B cell (primary cell): ENCODE data around the gene CD274. TPM values are rescaled to one million over a fixed set of nuclear protein-coding genes. Genes with fewer than 3 reads are reported as not detected.

ENCODE experiments used
- ATAC-seq: fragments of 200-7000 bp; cut with Tn5 transposase; one replicate; pipeline ENCODE4 v1.10.0; 2021; ENCODE audit warnings: low read depth, mild to moderate bottlenecking, moderate number of reproducible peaks, moderate library complexity
- CTCF ChIA-PET: fragments of 350-600 bp; sonication (Branson Sonifier 250); formaldehyde crosslinking; loops from one replicate; lab custom pipeline; 2021; ENCODE audit warnings: antibody characterized with exemption, inconsistent platforms; lab: Charles Lee
- POLR2A ChIA-PET: fragments of 350-600 bp; sonication (Branson Sonifier 250); formaldehyde crosslinking; loops from one replicate; lab custom pipeline; 2021; ENCODE audit warnings: antibody characterized with exemption; lab: Charles Lee
- DNase-seq: peaks from one replicate; pipeline ENCODE4 v3.0.0; 2013
- H2AFZ ChIP-seq: 2 replicates; pipeline ENCODE4 v1.6.1; 2012; ENCODE audit warnings: mild to moderate bottlenecking, low read depth, low read length; ENCODE audit not compliant: insufficient read depth, poor library complexity, severe bottlenecking
- H3K27ac ChIP-seq, 2 donors: 1 replicate in 1 of 2; 2 replicates in 1 of 2; pipeline ENCODE4 v1.5.1; 2012 to 2013; ENCODE audit warnings: low read length in 2 of 2, mild to moderate bottlenecking in 2 of 2, moderate library complexity in 1 of 2
- H3K27me3 ChIP-seq, 4 experiments: fragments of 200-600 bp in 1 of 4; sonication (generic) in 1 of 4; replicated peaks in 1 of 4; 1 replicate in 2 of 4; 2 replicates in 2 of 4; pipeline versions ENCODE4 v1.6.1 to v1.7.0; 2013 to 2016; ENCODE audit warnings: low read length in 3 of 4, mild to moderate bottlenecking in 2 of 4, mixed read lengths in 1 of 4, moderate library complexity in 1 of 4; ENCODE audit not compliant: insufficient read depth in 4 of 4, control insufficient read depth in 3 of 4; ENCODE audit errors: control extremely low read depth in 1 of 4
- H3K36me3 ChIP-seq, 2 experiments: replicated peaks in 1 of 2; 1 replicate in 1 of 2; 2 replicates in 1 of 2; pipeline versions ENCODE4 v1.6.1 to v1.7.1; 2013; ENCODE audit warnings: low read length in 1 of 2; ENCODE audit not compliant: insufficient read depth in 2 of 2, control insufficient read depth in 1 of 2; ENCODE audit errors: control extremely low read depth in 1 of 2, extremely low read depth in 1 of 2
- H3K4me1 ChIP-seq, 2 donors: fragments of 200-600 bp in 1 of 2; sonication (generic) in 1 of 2; 1 replicate in 1 of 2; 2 replicates in 1 of 2; pipeline versions ENCODE4 v1.5.1 to v1.6.1; 2013 to 2017; ENCODE audit warnings: low read length in 2 of 2; ENCODE audit not compliant: control insufficient read depth in 2 of 2, insufficient read depth in 2 of 2
- H3K4me2 ChIP-seq: replicated peaks from 2 replicates; pipeline ENCODE3; 2012; ENCODE audit warnings: mild to moderate bottlenecking, low read depth, low read length; ENCODE audit not compliant: poor library complexity, severe bottlenecking
- H3K4me3 ChIP-seq, 5 experiments: fragments of 200-600 bp in 1 of 5; sonication (generic) in 1 of 5; 1 replicate in 3 of 5; 2 replicates in 2 of 5; pipeline versions ENCODE4 v1.5.1 to v1.7.0; 2011 to 2016; ENCODE audit warnings: low read length in 4 of 5, mild to moderate bottlenecking in 4 of 5, low read depth in 2 of 5, control low read depth in 1 of 5, moderate library complexity in 1 of 5; ENCODE audit not compliant: insufficient read depth in 1 of 5; ENCODE audit errors: control extremely low read depth in 1 of 5, extremely low read depth in 1 of 5
- H3K79me2 ChIP-seq: fragments of 200-600 bp; sonication (generic); one replicate; pipeline ENCODE4 v1.6.0; 2016; ENCODE audit warnings: low read length; ENCODE audit not compliant: control insufficient read depth, insufficient read depth
- H3K9ac ChIP-seq: fragments of 200-600 bp; sonication (generic); 2 replicates; pipeline ENCODE4 v1.6.1; 2017; ENCODE audit warnings: mild to moderate bottlenecking, low read length, moderate library complexity
- H3K9me3 ChIP-seq, 3 donors: one replicate each; pipeline versions ENCODE4 v1.6.1 to v1.7.1; 2013; ENCODE audit warnings: low read length in 2 of 3; ENCODE audit not compliant: control insufficient read depth in 2 of 3, insufficient read depth in 1 of 3; ENCODE audit errors: control extremely low read depth in 1 of 3
- H4K20me1 ChIP-seq: 2 replicates; pipeline ENCODE4 v1.6.0; 2012; ENCODE audit warnings: mild to moderate bottlenecking, low read length; ENCODE audit not compliant: insufficient read depth, control insufficient read depth, poor library complexity, severe bottlenecking
- H3K27ac Mint-ChIP-seq: one replicate; pipeline ENCODE4 v1.8.0; 2021; ENCODE audit warnings: mixed read lengths
- H3K27me3 Mint-ChIP-seq: one replicate; pipeline ENCODE4 v1.8.0; 2021; ENCODE audit warnings: mixed read lengths
- H3K4me1 Mint-ChIP-seq: one replicate; pipeline ENCODE4 v1.8.0; 2021; ENCODE audit warnings: mixed read lengths
- H3K4me3 Mint-ChIP-seq: one replicate; pipeline ENCODE4 v1.8.0; 2021; ENCODE audit warnings: mixed read lengths
- H3K9me3 Mint-ChIP-seq: one replicate; pipeline ENCODE4 v1.8.0; 2022; ENCODE audit warnings: mixed read lengths; ENCODE audit not compliant: insufficient read depth
- CTCF ChIP-seq: fragments of 200-600 bp; IDR thresholded peaks from one replicate; pipeline ENCODE4 v1.8.0; 2022; ENCODE audit warnings: antibody characterized with exemption, mild to moderate bottlenecking
- EZH2 ChIP-seq: IDR thresholded peaks from 2 replicates; pipeline ENCODE4 v1.6.1; 2012; ENCODE audit warnings: borderline replicate concordance, low read depth, mild to moderate bottlenecking, moderate library complexity, low read length; ENCODE audit not compliant: insufficient read depth, poor library complexity, severe bottlenecking
- WGBS: methylation state at CpG from one replicate; pipeline ENCODE4 v1.1.5; 2013; ENCODE audit warnings: missing lambda C conversion rate; ENCODE audit not compliant: insufficient coverage; 5-methylcytosine and 5-hydroxymethylcytosine counted together
- intact Hi-C: fragments of 100-400 bp; cut with micrococcal nuclease; formaldehyde crosslinking; loops from one replicate; pipeline ENCODE4 v1.10.0; 2022
- polyA plus RNA-seq: library from polyadenylated mRNA; depleted of rRNA; stranded (reverse); fragments of >200 nt; gene quantifications from 2 replicates; pipeline ENCODE4 v1.2.3, GENCODE V29; 2012
- total RNA-seq, 2 donors: library from RNA; stranded (reverse); fragments of 120-200 nt in 1 of 2; gene quantifications; 1 replicate in 1 of 2; 2 replicates in 1 of 2; pipeline versions ENCODE4 v1.2.3 to v1.2.4, GENCODE V29; 2013 to 2022

CD274 gene
- total and polyA plus RNA-seq, 2 donors (not counting 1 experiment from before 2014, with no cell fraction given) = 1.4 to 7.0 TPM

- H3K27ac ChIP-seq = no peak overlapping the region
- H3K9me3 Mint-ChIP-seq = no peaks in the 10 kb centered on the region
- H2AFZ ChIP-seq = no peak overlapping the region
- H3K4me1 ChIP-seq = peaks cover 30 to 37% of the 10 kb centered on the region in 2 donors
- no peak overlapping the region for H3K4me3 ChIP-seq
- H3K4me1 Mint-ChIP-seq = peaks cover 53% of the 10 kb centered on the region
- H3K4me2 ChIP-seq = no peak overlapping the region
- H3K9ac ChIP-seq = no peak overlapping the region
- H4K20me1 ChIP-seq = no peaks in the 10 kb centered on the region
- no peak for DNase-seq
- no peaks in the 10 kb centered on the region for H3K36me3 ChIP-seq
- POLR2A ChIA-PET = no interaction called here
- H3K27me3 ChIP-seq = peaks cover 0 to 7% (median 0%) of the 10 kb centered on the region in 4 experiments
- WGBS = no CpG with 5 or more reads among the region's 2 CpGs
- no peaks in the 10 kb centered on the region for H3K9me3 ChIP-seq
- no peak for ATAC-seq
- no peak overlapping the region for H3K4me3 Mint-ChIP-seq
- H3K79me2 ChIP-seq = no peaks in the 10 kb centered on the region
- intact Hi-C loops = loop anchor here (5.0 kb wide), 2 partner anchors 62 to 78 kb away; partner anchors contain the start of gene CD274
- CTCF ChIA-PET = interaction anchor here (0.6 to 0.7 kb wide), 2 partner anchors 54 to 244 kb away, joined by 3 read pairs; no protein-coding TSS in a partner anchor
- H3K27me3 Mint-ChIP-seq = no peaks in the 10 kb centered on the region
- TF ChIP-seq EZH2 (no peak), CTCF (no peak)
- no peak overlapping the region for H3K27ac Mint-ChIP-seq
Observed at GRCh38 chr9:5513966-5514616, 63.7 kb downstream of the CD274 start.

DNA sequence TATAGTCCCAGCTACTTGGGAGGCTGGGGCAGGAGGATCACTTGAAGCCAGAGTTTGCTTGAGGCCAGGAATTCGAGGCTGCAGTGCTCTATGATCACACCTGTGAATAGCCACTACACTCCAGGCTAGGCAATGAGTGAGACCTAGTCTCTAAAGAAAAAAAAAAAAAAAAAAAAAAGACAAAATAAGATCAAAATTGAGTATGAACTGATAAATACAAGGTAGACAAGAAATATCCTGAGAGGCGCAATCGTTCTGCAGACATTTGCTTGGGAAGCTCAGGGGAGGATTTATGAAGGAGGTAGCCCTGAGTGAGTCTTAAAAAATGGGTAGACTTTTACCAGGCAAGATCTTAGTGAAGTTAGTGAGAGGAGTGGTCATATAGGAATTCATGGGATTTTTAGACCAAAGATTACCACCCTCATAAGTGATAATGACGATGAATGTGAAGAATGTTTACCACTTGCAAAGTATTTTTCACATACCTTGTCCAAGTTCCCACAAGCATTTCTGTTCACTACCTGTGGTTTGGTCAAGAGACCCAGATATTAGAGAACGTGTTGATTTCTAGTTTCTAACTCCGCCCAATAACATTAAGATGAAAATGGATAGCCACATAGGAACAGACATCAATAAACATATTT, 64.4 kb downstream of the CD274 start:
- Mint-ChIP-seq H3K9me3 (no peaks in the 10 kb centered on the region), H3K4me1 (peaks cover 53% of the 10 kb centered on the region), H3K27me3 (no peaks in the 10 kb centered on the region), H3K4me3 (no peak overlapping the region), H3K27ac (no peak overlapping the region)
- Histone ChIP-seq H3K4me1 (peaks cover 28 to 35% of the 10 kb centered on the region in 2 donors), H3K4me3 (no peak overlapping the region), H3K9ac (no peak overlapping the region), H3K27ac (no peak overlapping the region), H3K9me3 (no peaks in the 10 kb centered on the region), H4K20me1 (no peaks in the 10 kb centered on the region), H3K36me3 (no peaks in the 10 kb centered on the region), H3K27me3 (peaks cover 0 to 7% (median 0%) of the 10 kb centered on the region in 4 experiments), H3K79me2 (no peaks in the 10 kb centered on the region), H3K4me2 (no peak overlapping the region), H2AFZ (no peak overlapping the region)
- no peak for DNase-seq
- intact Hi-C loops = loop anchor here (5.0 kb wide), 2 partner anchors 62 to 78 kb away; partner anchors contain the start of gene CD274
- no peak for ATAC-seq
- POLR2A ChIA-PET = no interaction called here
- 100% methylated on average over 2 of the region's 6 CpGs for WGBS
- TF ChIP-seq CTCF (no peak), EZH2 (no peak)
- CTCF ChIA-PET = interaction anchor here (0.6 to 1.1 kb wide), 3 partner anchors 15 to 245 kb away, joined by 3 read pairs; no protein-coding TSS in a partner anchor
